Femur (tissue), 1 donor: ENCODE results near the gene PSMC3.
A peak's percentile ranks its signal among the peaks of the same experiment; 100 is the strongest.

ENCODE experiments used
- DNase-seq: peaks from one replicate; pipeline ENCODE4 v3.0.0-alpha.2; 2017

The PSMC3 gene

GRCh38 chr11:47393163-47394049, 32.8 kb downstream of the PSMC3 start:
- no peak for DNase-seq

DNA sequence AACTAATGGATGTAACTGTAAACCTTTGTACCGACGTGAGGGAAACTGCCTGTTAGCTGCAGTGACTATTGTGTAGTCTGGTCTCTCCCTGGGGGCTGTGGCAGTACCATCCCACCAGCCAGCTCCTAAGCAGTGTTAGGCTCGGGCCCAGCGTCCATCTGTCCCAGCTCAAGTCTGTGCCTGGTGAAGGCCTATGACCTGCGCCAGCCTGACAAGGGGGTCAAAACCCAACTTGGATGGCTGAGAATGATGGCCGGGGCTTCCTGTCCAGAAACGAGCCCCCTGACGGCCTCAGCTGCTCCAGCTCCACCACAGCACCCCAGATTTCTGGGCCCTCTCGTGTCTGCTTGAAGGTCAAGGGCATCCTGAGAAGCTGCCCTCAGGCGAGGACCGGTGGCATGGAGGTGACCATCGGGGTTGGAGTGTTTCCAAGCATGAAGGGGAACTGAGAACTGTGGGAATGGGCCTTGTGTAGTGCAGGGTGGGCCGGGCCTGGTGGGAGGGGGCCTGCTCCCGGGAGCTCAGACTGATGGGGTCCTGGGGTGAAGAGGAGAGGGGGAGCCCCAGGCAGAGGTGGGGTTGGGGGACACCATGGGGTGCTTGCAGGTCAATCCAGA, 33.6 kb downstream of the PSMC3 start:
- DNase-seq, result no peak

GRCh38 chr11:47391711-47392432, 34.4 kb downstream of the PSMC3 start:
- DNase-seq, result no peak

DNA sequence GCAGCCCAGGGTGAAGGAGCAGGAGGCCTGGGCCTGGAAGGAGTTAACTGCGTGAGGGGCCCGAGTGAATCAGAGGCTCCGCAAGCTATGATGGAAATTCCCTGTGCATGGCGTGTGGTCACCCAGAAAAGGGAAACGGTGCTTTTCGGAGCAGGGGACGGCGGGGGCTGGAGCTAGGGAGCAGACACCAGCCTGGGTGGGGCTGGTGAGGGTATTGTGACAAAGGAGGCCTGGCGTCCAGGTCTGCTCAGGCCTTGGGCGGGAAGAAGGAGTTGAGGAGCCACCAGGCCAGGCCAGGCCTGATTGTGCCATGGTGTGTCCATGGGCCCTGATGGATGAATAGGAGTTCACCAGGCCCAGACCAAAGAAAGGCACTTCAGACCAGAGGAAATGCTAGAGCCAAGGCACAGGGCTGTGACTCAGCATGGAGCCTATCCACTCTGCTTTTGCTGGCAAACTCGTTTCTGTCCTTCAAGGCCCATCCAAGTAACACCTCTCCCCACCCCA, 35.1 kb downstream of the PSMC3 start:
- DNase-seq, result no peak

GRCh38 chr11:47390422-47390760, 35.8 kb downstream of the PSMC3 start:
- no peak for DNase-seq

GRCh38 chr11:47389577-47390421, 36.4 kb downstream of the PSMC3 start:
- DNase-seq, result no peak

GRCh38 chr11:47388697-47389576, 37.3 kb downstream of the PSMC3 start:
- no peak for DNase-seq

DNA sequence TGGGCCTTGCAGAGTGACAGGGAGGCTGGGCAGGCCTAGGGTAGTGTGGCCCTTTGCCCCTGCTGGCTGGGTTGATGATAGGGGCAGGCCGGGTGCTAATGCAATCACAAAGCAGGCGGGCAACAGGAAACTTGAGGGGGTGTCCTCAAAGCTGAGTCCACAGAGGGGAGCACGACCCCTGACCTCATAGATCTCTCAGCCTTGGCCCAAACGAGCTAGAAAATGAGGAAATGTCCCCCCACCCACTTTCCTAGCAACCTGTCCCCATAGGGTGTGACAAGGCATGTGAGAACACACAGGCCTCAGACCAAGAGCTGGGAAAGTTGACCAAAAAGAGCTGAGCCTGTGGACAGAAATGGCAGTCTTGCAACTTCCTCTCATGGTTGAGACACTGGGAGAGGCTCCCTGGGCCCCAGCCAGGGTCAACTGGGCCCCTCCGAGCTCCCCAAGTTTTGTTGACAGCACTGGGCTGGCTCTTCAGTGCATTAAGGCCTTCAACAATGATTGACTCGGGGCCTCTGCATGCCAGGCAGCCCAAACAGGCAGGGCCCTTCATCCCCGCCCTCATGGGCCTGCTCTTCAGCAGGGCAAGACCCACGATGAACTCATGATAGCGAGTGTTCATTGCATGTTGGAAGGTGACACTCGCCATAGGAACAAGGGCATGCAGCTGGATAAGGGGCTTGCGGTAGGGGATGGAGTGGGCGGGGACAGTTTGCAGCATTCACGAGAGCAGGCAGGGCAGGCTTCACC, 38.1 kb downstream of the PSMC3 start:
- no peak for DNase-seq

DNA sequence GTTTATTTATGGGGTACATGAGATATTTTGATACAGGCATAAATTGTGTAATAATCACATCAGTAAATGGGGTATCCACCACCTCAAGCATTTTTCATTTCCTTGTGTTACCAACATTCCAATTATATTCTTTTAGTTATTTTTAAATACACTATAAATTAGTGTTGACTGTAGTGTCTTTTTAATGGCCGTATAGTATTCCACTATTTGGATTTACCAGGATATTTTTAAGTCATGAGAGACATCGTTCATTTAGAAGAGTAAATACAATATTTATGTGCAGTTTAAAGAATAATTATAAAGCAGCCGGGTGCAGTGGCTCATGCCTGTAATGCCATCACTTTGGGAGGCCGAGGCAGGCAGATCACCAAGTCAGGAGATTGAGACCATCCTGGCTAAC, 41.7 kb downstream of the PSMC3 start:
- DNase-seq, result no peak

GRCh38 chr11:47383071-47383470, 43.2 kb downstream of the PSMC3 start:
- DNase-seq, result no peak

- no peak for DNase-seq
Observed at GRCh38 chr11:47380078-47380477, 46.2 kb downstream of the PSMC3 start.

GRCh38 chr11:47379317-47379716, 46.9 kb downstream of the PSMC3 start:
- DNase-seq, result no peak

DNA sequence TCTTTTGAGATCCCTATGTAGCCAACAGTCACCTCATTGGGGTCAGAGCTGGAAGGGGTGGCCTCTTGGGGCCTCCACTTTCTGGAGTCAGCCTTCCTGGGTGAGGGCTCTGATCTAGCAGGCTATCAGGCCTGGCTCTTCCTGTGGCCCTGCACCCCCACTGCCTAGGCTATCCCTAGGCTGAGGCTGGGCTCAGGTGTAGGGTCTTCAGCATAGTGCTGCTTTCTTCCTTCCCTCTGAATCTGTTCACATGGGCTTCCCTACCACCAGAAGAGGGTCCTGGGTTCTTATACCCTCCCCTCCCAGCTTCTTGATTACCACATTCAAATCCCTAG, 47.4 kb downstream of the PSMC3 start:
- DNase-seq, result no peak

DNA sequence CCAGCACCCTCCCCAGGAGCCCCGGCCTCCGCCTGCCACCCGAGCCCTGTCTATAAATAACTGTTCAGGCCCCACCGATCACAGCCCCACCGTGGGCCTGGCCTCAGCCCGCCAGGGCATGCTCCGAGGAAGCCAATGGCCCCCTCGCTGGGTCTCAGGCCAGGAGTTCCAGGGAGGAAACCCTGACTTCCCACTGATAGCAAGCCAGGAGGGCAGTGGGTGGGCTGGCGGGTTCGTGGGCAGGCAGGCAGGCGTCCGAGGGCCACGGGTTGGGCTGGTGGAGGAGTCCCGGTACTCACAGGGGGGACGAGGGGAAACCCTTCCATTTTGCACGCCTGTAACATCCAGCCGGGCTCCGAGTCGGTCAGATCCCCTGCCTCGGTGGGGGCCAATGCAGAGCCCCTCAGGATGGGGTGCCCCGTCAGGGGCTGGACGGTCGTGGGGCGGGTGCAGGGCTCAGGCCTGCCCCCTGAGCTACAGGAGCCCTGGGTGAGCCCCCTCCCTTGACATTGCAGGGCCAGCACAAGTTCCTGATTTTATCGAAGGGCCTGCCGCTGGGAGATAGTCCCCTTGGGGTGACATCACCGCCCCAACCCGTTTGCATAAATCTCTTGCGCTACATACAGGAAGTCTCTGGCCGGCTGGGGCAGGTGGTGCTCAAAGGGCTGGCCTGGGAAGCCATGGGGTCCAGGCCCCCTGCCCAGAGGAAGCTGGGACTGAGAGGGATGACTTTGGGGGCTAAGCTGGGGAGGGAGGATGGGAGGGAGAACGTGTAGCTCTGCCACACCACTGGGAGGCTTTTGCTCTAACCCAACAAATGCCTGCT, 48.0 kb downstream of the PSMC3 start, which contains the start of gene SPI1:
Gene SPI1, minus strand, starts transcription at position 538 of the 826 bp plus-strand sequence. Its CDS starts 194 bp downstream, at position 344.
- DNase-seq, result peak; percentile 70

- no peak for DNase-seq
Observed at GRCh38 chr11:47377571-47378009, 48.6 kb downstream of the PSMC3 start.

DNA sequence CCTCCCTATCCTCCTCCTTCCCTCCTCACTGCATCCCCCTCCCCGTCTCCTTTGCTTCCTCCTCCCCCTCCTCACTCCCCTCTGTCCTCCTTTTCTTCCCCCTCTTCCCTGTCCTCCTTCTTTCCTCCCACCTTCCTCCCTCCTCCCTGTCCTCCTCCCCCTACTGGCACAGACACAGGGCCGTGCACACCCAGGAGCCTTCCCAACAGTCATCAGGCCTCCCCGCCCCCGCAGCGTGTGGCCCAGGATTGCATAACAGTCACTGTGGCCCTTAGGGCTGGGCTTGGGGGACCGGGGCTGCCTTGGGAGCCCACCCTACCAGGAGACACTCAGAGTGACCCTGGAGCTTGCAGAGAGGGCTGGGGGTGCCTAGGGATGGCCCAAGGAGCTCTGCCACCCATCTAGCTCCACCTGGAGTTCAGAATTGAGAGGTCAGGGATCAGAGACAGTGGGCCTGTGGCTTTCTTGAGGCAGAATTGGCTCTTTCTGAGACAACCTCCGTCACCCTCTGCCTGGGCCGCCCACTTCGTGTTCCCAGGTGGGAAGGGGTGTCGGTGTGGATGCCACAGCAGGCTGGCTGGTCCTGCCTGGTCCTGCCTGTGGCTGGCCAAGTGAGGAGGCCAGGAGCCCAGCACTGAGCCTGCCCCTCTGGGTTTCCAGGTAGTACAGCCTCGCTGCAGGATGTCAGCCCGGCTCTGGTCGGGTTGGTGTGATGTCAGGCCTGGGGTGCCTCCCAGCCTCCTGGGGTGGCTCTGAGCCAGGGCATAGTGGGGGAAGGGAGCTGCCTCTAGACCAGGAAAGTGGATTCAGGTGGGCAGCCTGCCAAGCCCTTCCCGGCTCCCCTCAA, 49.5 kb downstream of the PSMC3 start:
- DNase-seq, result no peak

GRCh38 chr11:47376107-47376524, 50.1 kb downstream of the PSMC3 start:
- no peak for DNase-seq

- DNase-seq, result no peak
Observed at GRCh38 chr11:47375546-47376085, 50.6 kb downstream of the PSMC3 start.

- no peak for DNase-seq
Observed at GRCh38 chr11:47375020-47375419, 51.2 kb downstream of the PSMC3 start.
